CD4-positive, alpha-beta T cell (primary cell): ENCODE data around the gene HTR6. TPM values are rescaled to one million over a fixed set of nuclear protein-coding genes. Genes with fewer than 3 reads are reported as not detected.
A peak's percentile ranks its signal among the peaks of the same experiment; 100 is the strongest.

Source experiments
- ATAC-seq: fragments of 200-7000 bp; cut with Tn5 transposase; one replicate; pipeline ENCODE4 v1.10.0; 2022; ENCODE audit warnings: mild to moderate bottlenecking; ENCODE audit not compliant: poor library complexity
- CTCF ChIA-PET: fragments of 350-600 bp; sonication (Branson Sonifier 250); formaldehyde crosslinking; loops from one replicate; lab custom pipeline; 2021; ENCODE audit warnings: antibody characterized with exemption, inconsistent platforms; lab: Charles Lee
- POLR2A ChIA-PET: fragments of 350-600 bp; sonication (Branson Sonifier 250); formaldehyde crosslinking; loops from one replicate; lab custom pipeline; 2021; ENCODE audit warnings: antibody characterized with exemption, inconsistent platforms; lab: Charles Lee
- DNase-seq, 14 experiments: peaks; one replicate each; pipeline ENCODE4 v3.0.0-alpha.2; 2013 to 2020; ENCODE audit warnings: mixed read lengths in 2 of 14
- H3K27ac ChIP-seq, 2 donors: one replicate each; pipeline versions ENCODE4 v1.5.1 to v1.7.0; 2013; ENCODE audit warnings: low read length in 2 of 2, low read depth in 1 of 2, mild to moderate bottlenecking in 1 of 2
- H3K27me3 ChIP-seq, 2 experiments: 1 replicate in 1 of 2; 2 replicates in 1 of 2; pipeline versions ENCODE4 v1.6.1 to v1.7.0; 2013; ENCODE audit warnings: low read length in 2 of 2, control low read depth in 1 of 2, mild to moderate bottlenecking in 1 of 2, moderate library complexity in 1 of 2; ENCODE audit not compliant: insufficient read depth in 2 of 2, control insufficient read depth in 1 of 2
- H3K36me3 ChIP-seq: one replicate; pipeline ENCODE4 v1.6.1; 2013; ENCODE audit warnings: low read length, control low read depth; ENCODE audit not compliant: insufficient read depth
- H3K4me1 ChIP-seq: one replicate; pipeline ENCODE4 v1.6.1; 2013; ENCODE audit warnings: low read length, control low read depth; ENCODE audit not compliant: insufficient read depth
- H3K4me3 ChIP-seq: one replicate; pipeline ENCODE4 v1.5.1; 2013; ENCODE audit warnings: mild to moderate bottlenecking, low read length, moderate library complexity
- H3K9me3 ChIP-seq, 2 experiments: 1 replicate in 1 of 2; 2 replicates in 1 of 2; pipeline versions ENCODE4 v1.6.1 to v1.7.0; 2013; ENCODE audit warnings: low read length in 2 of 2, mild to moderate bottlenecking in 2 of 2, control low read depth in 1 of 2, moderate library complexity in 1 of 2; ENCODE audit not compliant: control insufficient read depth in 1 of 2, insufficient read depth in 1 of 2
- H3K27ac Mint-ChIP-seq: one replicate; pipeline ENCODE4 v1.8.0; 2020; ENCODE audit warnings: mixed read lengths
- H3K27me3 Mint-ChIP-seq: one replicate; pipeline ENCODE4 v1.8.0; 2021; ENCODE audit warnings: mixed read lengths
- H3K36me3 Mint-ChIP-seq: one replicate; pipeline ENCODE4 v1.8.0; 2021; ENCODE audit warnings: low read depth, mixed read lengths
- H3K4me1 Mint-ChIP-seq: one replicate; pipeline ENCODE4 v1.8.0; 2021; ENCODE audit warnings: low read depth, mixed read lengths
- H3K4me3 Mint-ChIP-seq: one replicate; pipeline ENCODE4 v1.8.0; 2020; ENCODE audit warnings: mild to moderate bottlenecking, mixed read lengths
- H3K9me3 Mint-ChIP-seq: one replicate; pipeline ENCODE4 v1.8.0; 2020; ENCODE audit warnings: mixed read lengths
- CTCF ChIP-seq: fragments of 200-600 bp; IDR thresholded peaks from one replicate; pipeline ENCODE4 v1.8.0; 2022; ENCODE audit warnings: antibody characterized with exemption, mild to moderate bottlenecking
- intact Hi-C, 2 experiments: fragments of 100-400 bp; cut with DNase I in 1 of 2; cut with micrococcal nuclease in 1 of 2; formaldehyde crosslinking; loops; one replicate each; pipeline versions ENCODE4 v1.15.1 to v1.9.0; 2023 to 2025; cut with DNase I, micrococcal nuclease
- total RNA-seq, 174 experiments: library from RNA in 2 of 174; stranded (reverse) in 2 of 174; gene quantifications; one replicate each; pipeline ENCODE4 v1.2.3 and lab custom pipeline; 2021 to 2026

HTR6 gene
- total RNA-seq, 2 experiments from 2014 or later: 2.1 to 2.2 TPM

- Histone ChIP-seq H3K4me1 (no peaks in the 10 kb centered on the region), H3K27me3 (no peaks in the 10 kb centered on the region), H3K9me3 (no peaks in the 10 kb centered on the region), H3K27ac (no peak overlapping the region), H3K36me3 (peaks cover 8% of the 10 kb centered on the region), H3K4me3 (no peak overlapping the region)
- peaks cover 60% of the 10 kb centered on the region for H3K4me1 Mint-ChIP-seq
- no peak for DNase-seq
- intact Hi-C loops: no loop called here
- H3K27me3 Mint-ChIP-seq: no peaks in the 10 kb centered on the region
- ChIA-PET POLR2A (interaction anchor here (0.6 to 2.8 kb wide), 2 partner anchors 8 to 20 kb away, joined by 3 to 22 read pairs; a partner anchor contains a TSS), CTCF (no interaction called here)
- H3K36me3 Mint-ChIP-seq: peaks cover 64% of the 10 kb centered on the region
- no peak overlapping the region for H3K27ac Mint-ChIP-seq
- H3K4me3 Mint-ChIP-seq: no peak overlapping the region
- H3K9me3 Mint-ChIP-seq: no peaks in the 10 kb centered on the region
- ATAC-seq: no peak
- no peak for TF ChIP-seq CTCF
These were observed 47.3 kb upstream of the HTR6 start for GRCh38 chr1:19617376-19617775.

- ChIA-PET POLR2A (interaction anchor here (2.8 kb wide), 1 partner anchor 21 kb away, joined by 22 read pairs; a partner anchor contains a TSS), CTCF (interaction anchor here (0.8 kb wide), 1 partner anchor 33 kb away, joined by 3 read pairs; no protein-coding TSS in a partner anchor)
- Histone ChIP-seq H3K27ac (no peak overlapping the region), H3K36me3 (peaks cover 12% of the 10 kb centered on the region), H3K27me3 (no peaks in the 10 kb centered on the region), H3K4me1 (no peaks in the 10 kb centered on the region), H3K4me3 (no peak overlapping the region), H3K9me3 (no peaks in the 10 kb centered on the region)
- Mint-ChIP-seq H3K4me1 (peaks cover 52% of the 10 kb centered on the region), H3K4me3 (no peak overlapping the region), H3K9me3 (no peaks in the 10 kb centered on the region), H3K27me3 (no peaks in the 10 kb centered on the region), H3K36me3 (peaks cover 65% of the 10 kb centered on the region), H3K27ac (no peak overlapping the region)
- no peak for TF ChIP-seq CTCF
- DNase-seq (no peak), ATAC-seq (no peak)
- intact Hi-C loops: no loop called here
These were observed 46.2 kb upstream of the HTR6 start for GRCh38 chr1:19618428-19618827.

- ATAC-seq (no peak), DNase-seq (no peak)
- H3K27ac ChIP-seq: no peak overlapping the region
- ChIA-PET POLR2A (interaction anchor here (2.8 kb wide), 1 partner anchor 22 kb away, joined by 22 read pairs; a partner anchor contains a TSS), CTCF (interaction anchor here (1.8 kb wide), 1 partner anchor 34 kb away, joined by 4 read pairs; no protein-coding TSS in a partner anchor)
- Mint-ChIP-seq H3K27me3 (no peaks in the 10 kb centered on the region), H3K4me3 (no peak overlapping the region), H3K4me1 (peaks cover 44% of the 10 kb centered on the region), H3K27ac (peak overlapping the region; percentile 36), H3K36me3 (peaks cover 67% of the 10 kb centered on the region), H3K9me3 (no peaks in the 10 kb centered on the region)
- no peak overlapping the region for H3K4me3 ChIP-seq
- H3K9me3 ChIP-seq: no peaks in the 10 kb centered on the region
- no peak for TF ChIP-seq CTCF
- H3K27me3 ChIP-seq: no peaks in the 10 kb centered on the region
- intact Hi-C loops: no loop called here
- H3K4me1 ChIP-seq: no peaks in the 10 kb centered on the region
- H3K36me3 ChIP-seq: peaks cover 21% of the 10 kb centered on the region
These were observed 44.8 kb upstream of the HTR6 start for GRCh38 chr1:19619697-19620384.
